HL-60/S4 (cell line): ENCODE results near the gene EID2.

Experiments used
- in situ Hi-C: fragments of 300-500 bp; cut with MboI; formaldehyde crosslinking; loops from 2 replicates; pipeline ENCODE4 v1.14.3; 2022; ENCODE audit warnings: low sequenced_read_pairs

EID2 gene

GRCh38 chr19:39507715-39508364 lies 32.1 kb downstream of the EID2 start:
- in situ Hi-C loops = no loop called here

- in situ Hi-C loops = no loop called here
These were observed 32.8 kb downstream of the EID2 start for GRCh38 chr19:39506944-39507714.

- in situ Hi-C loops = no loop called here
These were observed 33.4 kb downstream of the EID2 start for GRCh38 chr19:39506598-39506943.

GRCh38 chr19:39502640-39503417 lies 37.1 kb downstream of the EID2 start:
- in situ Hi-C loops = no loop called here

GRCh38 chr19:39501340-39501739 lies 38.6 kb downstream of the EID2 start:
- in situ Hi-C loops = no loop called here

- in situ Hi-C loops = no loop called here
These were observed 39.4 kb downstream of the EID2 start for GRCh38 chr19:39500543-39500942.

- in situ Hi-C loops = no loop called here
These were observed 40.0 kb downstream of the EID2 start for GRCh38 chr19:39499932-39500331.

- in situ Hi-C loops = no loop called here
These were observed 40.9 kb downstream of the EID2 start, which contains the start of gene DLL3 for GRCh38 chr19:39498798-39499642. DLL3 (plus strand) TSS chr19:39498947; CDS start chr19:39498975, 28 bp downstream.

- in situ Hi-C loops = no loop called here
These were observed 41.8 kb downstream of the EID2 start for GRCh38 chr19:39497996-39498797.

GRCh38 chr19:39497701-39497995 lies 42.3 kb downstream of the EID2 start:
- in situ Hi-C loops = no loop called here

GRCh38 chr19:39496063-39496462 lies 43.9 kb downstream of the EID2 start:
- in situ Hi-C loops = no loop called here

- in situ Hi-C loops = no loop called here
These were observed 45.3 kb downstream of the EID2 start for GRCh38 chr19:39494661-39495060.

- in situ Hi-C loops = no loop called here
These were observed 47.2 kb downstream of the EID2 start for GRCh38 chr19:39492788-39493187.

GRCh38 chr19:39492225-39492624 lies 47.7 kb downstream of the EID2 start:
- in situ Hi-C loops = no loop called here

- in situ Hi-C loops = no loop called here
These were observed 50.2 kb downstream of the EID2 start for GRCh38 chr19:39489756-39490155.
